GM06990 (cell line): ENCODE measurements around the gene TXNDC12.
A peak's percentile ranks its signal among the peaks of the same experiment; 100 is the strongest.
"Not testable (repeated sequence)": the region's sequence is repeated elsewhere in the genome, so short reads cannot be mapped to it uniquely, and the experiment has no call there.

Experiments
- DNase-seq: peaks from one replicate; pipeline ENCODE4 v3.0.0-alpha.2; 2011; ENCODE audit not compliant: insufficient read length; ENCODE audit errors: extremely low read depth
- H3K27me3 ChIP-seq: replicated peaks from 2 replicates; pipeline ENCODE4 v1.6.0; 2011; ENCODE audit warnings: low read length; ENCODE audit not compliant: control insufficient read depth, insufficient read depth
- H3K36me3 ChIP-seq: 2 replicates; pipeline ENCODE4 v1.5.1; 2011; ENCODE audit warnings: low read length; ENCODE audit not compliant: control insufficient read depth, insufficient read depth
- H3K4me3 ChIP-seq: replicated peaks from 2 replicates; pipeline ENCODE4 v1.5.1; 2011; ENCODE audit warnings: low read depth, mild to moderate bottlenecking, control low read depth, low read length
- CTCF ChIP-seq: IDR thresholded peaks from 2 replicates; pipeline ENCODE4 v1.5.1; 2011; ENCODE audit warnings: low read length, control low read depth, mild to moderate bottlenecking, inconsistent platforms; ENCODE audit not compliant: insufficient read depth, poor library complexity, severe bottlenecking

The TXNDC12 gene

GRCh38 chr1:52032124-52032784, 22.7 kb downstream of the TXNDC12 start:
- H3K27me3 ChIP-seq = no peaks in the 10 kb centered on the region
- TF ChIP-seq CTCF = no peak
- DNase-seq = no peak
- peak overlapping the region; percentile 99 for H3K4me3 ChIP-seq
- no peaks in the 10 kb centered on the region; the same call in none of the 2 replicates for H3K36me3 ChIP-seq

GRCh38 chr1:52028839-52029238, 26.2 kb downstream of the TXNDC12 start:
- not testable (repeated sequence) for H3K27me3 ChIP-seq, DNase-seq, H3K36me3 ChIP-seq, H3K4me3 ChIP-seq

DNA sequence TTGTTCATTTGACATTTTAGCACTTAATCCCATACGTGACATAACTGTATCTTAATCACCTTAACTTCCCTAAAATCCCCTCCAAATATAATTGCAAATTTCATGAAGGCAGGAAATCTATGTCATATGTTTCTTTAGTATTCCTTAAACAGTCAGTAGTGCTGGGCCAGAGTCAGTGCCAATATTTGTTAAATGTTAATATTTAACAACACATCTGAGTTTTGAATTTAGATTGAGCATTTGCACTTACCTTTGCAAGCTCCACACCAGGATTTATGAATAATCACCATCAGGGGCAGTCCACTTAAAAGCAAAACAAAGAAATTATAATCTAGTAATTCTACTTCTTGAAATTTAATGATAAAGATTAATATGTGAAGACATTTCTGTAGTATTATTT, 26.7 kb downstream of the TXNDC12 start:
- Histone ChIP-seq H3K4me3 (no peak overlapping the region), H3K36me3 (peaks cover 6% of the 10 kb centered on the region)
- no peak for DNase-seq

GRCh38 chr1:52026278-52026677, 28.7 kb downstream of the TXNDC12 start:
- Histone ChIP-seq H3K27me3 (no peaks in the 10 kb centered on the region), H3K4me3 (no peak overlapping the region), H3K36me3 (peaks cover 12% of the 10 kb centered on the region)
- TF ChIP-seq CTCF = no peak
- DNase-seq = no peak

More for the DNA sequence above, 26.7 kb downstream of the TXNDC12 start:
- no peak for TF ChIP-seq CTCF
- H3K27me3 ChIP-seq = no peaks in the 10 kb centered on the region

- no peaks in the 10 kb centered on the region for H3K27me3 ChIP-seq
- H3K36me3 ChIP-seq = peaks cover 16% of the 10 kb centered on the region
- DNase-seq = no peak
- no peak for TF ChIP-seq CTCF
- H3K4me3 ChIP-seq = no peak overlapping the region
Observed at GRCh38 chr1:52022133-52022532, 32.9 kb downstream of the TXNDC12 start.

- Histone ChIP-seq H3K4me3 (no peak overlapping the region), H3K27me3 (no peaks in the 10 kb centered on the region), H3K36me3 (no peaks in the 10 kb centered on the region)
- TF ChIP-seq CTCF = no peak
- no peak for DNase-seq
Observed at GRCh38 chr1:52008071-52008809, 46.8 kb downstream of the TXNDC12 start.
